Tibial artery (tissue), 4 donors: ENCODE data around the gene VPS13C.

Source experiments
- DNase-seq, 2 donors: peaks; one replicate each; pipeline ENCODE4 v3.0.0-alpha.2; 2019
- H3K27ac ChIP-seq, 2 donors: fragments of 200-600 bp; sonication (generic) in 1 of 2; 1 replicate in 1 of 2; 2 replicates in 1 of 2; pipeline ENCODE4 v1.5.1; 2018 to 2019; ENCODE audit warnings: mild to moderate bottlenecking in 1 of 2
- H3K27me3 ChIP-seq, 2 donors: fragments of 200-600 bp; sonication (generic) in 1 of 2; one replicate each; pipeline versions ENCODE4 v1.5.1 to v1.6.0; 2016 to 2019
- H3K36me3 ChIP-seq, 3 donors: fragments of 200-600 bp; sonication (generic) in 2 of 3; one replicate each; pipeline ENCODE4 v1.5.1; 2016 to 2019; ENCODE audit warnings: mild to moderate bottlenecking in 2 of 3
- H3K4me1 ChIP-seq, 4 donors: fragments of 200-600 bp; sonication (generic) in 2 of 4; 1 replicate in 3 of 4; 2 replicates in 1 of 4; pipeline ENCODE4 v1.5.1; 2016 to 2019
- H3K4me3 ChIP-seq, 2 donors: fragments of 200-600 bp; sonication (generic) in 1 of 2; 1 replicate in 1 of 2; 2 replicates in 1 of 2; pipeline ENCODE4 v1.5.1; 2018 to 2019; ENCODE audit warnings: mild to moderate bottlenecking in 2 of 2
- H3K9me3 ChIP-seq, 3 donors: fragments of 200-600 bp; sonication (generic) in 1 of 3; one replicate each; pipeline ENCODE4 v1.5.1; 2016 to 2019
- CTCF ChIP-seq, 2 experiments: fragments of 200-600 bp in 1 of 2; fragments of 450-650 bp in 1 of 2; IDR thresholded peaks; one replicate each; pipeline ENCODE4 v1.5.1; 2017 to 2019; ENCODE audit warnings: antibody characterized with exemption in 2 of 2, mild to moderate bottlenecking in 1 of 2, moderate library complexity in 1 of 2
- intact Hi-C: fragments of 100-400 bp; cut with DNase I; formaldehyde crosslinking; loops from one replicate; pipeline ENCODE4 v1.15.0; 2023; ENCODE audit warnings: low total_unique reads

The VPS13C gene

GRCh38 chr15:61818801-61819200 is 241.4 kb downstream of the VPS13C start:
- H3K4me1 ChIP-seq: no peaks in the 10 kb centered on the region
- no peak for TF ChIP-seq CTCF (IDR thresholded peaks at IDR 0.05)
- peaks cover 0 to 29% of the 10 kb centered on the region in 2 donors for H3K27me3 ChIP-seq
- intact Hi-C loops: no loop called here
- no peaks in the 10 kb centered on the region for H3K36me3 ChIP-seq
- no peaks in the 10 kb centered on the region for H3K9me3 ChIP-seq
- H3K4me3 ChIP-seq: no peak overlapping the region
- DNase-seq: no peak
- no peak overlapping the region for H3K27ac ChIP-seq

- no peaks in the 10 kb centered on the region for H3K4me1 ChIP-seq
- DNase-seq: no peak
- no peak overlapping the region for H3K27ac ChIP-seq
- H3K27me3 ChIP-seq: peaks cover 0 to 26% of the 10 kb centered on the region in 2 donors
- no peak for TF ChIP-seq CTCF (IDR thresholded peaks at IDR 0.05)
- H3K9me3 ChIP-seq: no peaks in the 10 kb centered on the region
- H3K4me3 ChIP-seq: no peak overlapping the region
- intact Hi-C loops: no loop called here
- no peaks in the 10 kb centered on the region for H3K36me3 ChIP-seq
Observed at GRCh38 chr15:61816856-61817255, 243.4 kb downstream of the VPS13C start.

GRCh38 chr15:61815356-61816083 is 244.7 kb downstream of the VPS13C start:
- intact Hi-C loops: no loop called here
- no peaks in the 10 kb centered on the region for H3K36me3 ChIP-seq
- H3K27me3 ChIP-seq: peaks cover 0 to 34% of the 10 kb centered on the region in 2 donors
- H3K9me3 ChIP-seq: no peaks in the 10 kb centered on the region
- no peak overlapping the region for H3K4me3 ChIP-seq
- no peaks in the 10 kb centered on the region for H3K4me1 ChIP-seq
- H3K27ac ChIP-seq: no peak overlapping the region
- TF ChIP-seq CTCF (IDR thresholded peaks at IDR 0.05): no peak
- no peak for DNase-seq

- Histone ChIP-seq H3K36me3 (no peaks in the 10 kb centered on the region), H3K4me3 (no peak overlapping the region), H3K27me3 (peaks cover 0 to 30% of the 10 kb centered on the region in 2 donors), H3K9me3 (no peaks in the 10 kb centered on the region), H3K27ac (no peak overlapping the region), H3K4me1 (no peaks in the 10 kb centered on the region)
- intact Hi-C loops: no loop called here
- TF ChIP-seq CTCF (IDR thresholded peaks at IDR 0.05): no peak
- DNase-seq: no peak
Observed at GRCh38 chr15:61812476-61812875, 247.8 kb downstream of the VPS13C start.

GRCh38 chr15:61811952-61812351 is 248.3 kb downstream of the VPS13C start:
- no peak for DNase-seq
- Histone ChIP-seq H3K4me1 (no peaks in the 10 kb centered on the region), H3K27me3 (peaks cover 0 to 29% of the 10 kb centered on the region in 2 donors), H3K4me3 (no peak overlapping the region), H3K27ac (no peak overlapping the region), H3K36me3 (no peaks in the 10 kb centered on the region), H3K9me3 (no peaks in the 10 kb centered on the region)
- TF ChIP-seq CTCF (IDR thresholded peaks at IDR 0.05): no peak
- intact Hi-C loops: no loop called here
